Prostate gland (tissue), 2 donors: ENCODE data around the gene CCDC92B. TPM values are rescaled to one million over a fixed set of nuclear protein-coding genes. Genes with fewer than 3 reads are reported as not detected.

Source experiments
- DNase-seq: peaks from one replicate; pipeline ENCODE4 v3.0.0-alpha.2; 2019; ENCODE audit warnings: low spot score
- H3K27ac ChIP-seq, 2 donors: fragments of 200-600 bp; sonication (generic); 2 replicates each; pipeline ENCODE4 v1.5.1; 2017 to 2019
- H3K27me3 ChIP-seq: fragments of 200-600 bp; sonication (generic); replicated peaks from 2 replicates; pipeline ENCODE4 v1.5.1; 2019; ENCODE audit not compliant: insufficient read depth
- H3K36me3 ChIP-seq, 2 donors: fragments of 200-600 bp; sonication (generic); 1 replicate in 1 of 2; 2 replicates in 1 of 2; pipeline versions ENCODE4 v1.5.1 to v1.8.1; 2017 to 2019
- H3K4me1 ChIP-seq: fragments of 200-600 bp; sonication (generic); replicated peaks from 2 replicates; pipeline ENCODE4 v1.5.1; 2019
- H3K4me3 ChIP-seq, 2 donors: fragments of 200-600 bp; sonication (generic); 2 replicates each; pipeline ENCODE4 v1.5.1; 2017 to 2019
- H3K9me3 ChIP-seq: fragments of 200-600 bp; sonication (generic); 2 replicates; pipeline ENCODE4 v1.5.1; 2017
- CTCF ChIP-seq, 4 experiments: fragments of 200-600 bp in 2 of 4; fragments of 450-650 bp in 2 of 4; sonication (generic) in 2 of 4; IDR thresholded peaks; 1 replicate in 3 of 4; 2 replicates in 1 of 4; pipeline ENCODE4 v1.5.1; 2016 to 2019; ENCODE audit warnings: antibody characterized with exemption in 4 of 4, mild to moderate bottlenecking in 2 of 4, moderate library complexity in 2 of 4
- POLR2A ChIP-seq: fragments of 450-650 bp; IDR thresholded peaks from one replicate; pipeline ENCODE4 v1.6.1; 2016; ENCODE audit warnings: antibody characterized with exemption, mild to moderate bottlenecking
- POLR2AphosphoS5 ChIP-seq: sonication (generic); formaldehyde crosslinking; IDR thresholded peaks from one replicate; pipeline ENCODE4 v1.6.1; 2017; ENCODE audit warnings: antibody characterized with exemption
- WGBS: methylation state at CpG from one replicate; pipeline ENCODE4 v1.1.5; 2018; 5-methylcytosine and 5-hydroxymethylcytosine counted together
- intact Hi-C: fragments of 100-400 bp; cut with DNase I; formaldehyde crosslinking; loops from one replicate; pipeline ENCODE4 v1.14.2; 2022
- total RNA-seq, 2 donors: library from RNA; depleted of rRNA; stranded (reverse); fragments of >200 nt; gene quantifications; one replicate each; pipeline ENCODE4 v1.1.0, GENCODE V29; 2016

CCDC92B gene
- total RNA-seq, 2 donors from 2014 or later: 1.9 TPM; not detected in 1

GRCh38 chr17:2704890-2705248, 44.6 kb downstream of the CCDC92B start:
- intact Hi-C loops: loop anchor here (10.0 kb wide), 1 partner anchor 280 kb away; no protein-coding TSS in a partner anchor
- TF ChIP-seq CTCF (IDR thresholded peaks at IDR 0.05) (no peak), POLR2AphosphoS5 (no peak), POLR2A (no peak)
- DNase-seq: no peak
- no peak overlapping the region for H3K27ac ChIP-seq
- no peak overlapping the region for H3K4me3 ChIP-seq
- peaks cover 0 to 24% of the 10 kb centered on the region in 2 donors for H3K36me3 ChIP-seq
- no peaks in the 10 kb centered on the region for H3K9me3 ChIP-seq
- peaks cover 18% of the 10 kb centered on the region for H3K4me1 ChIP-seq
- 73% methylated on average over 4 of the region's 4 CpGs for WGBS
- H3K27me3 ChIP-seq: no peaks in the 10 kb centered on the region

- DNase-seq: no peak
- TF ChIP-seq POLR2AphosphoS5 (no peak), POLR2A (no peak), CTCF (IDR thresholded peaks at IDR 0.05) (no peak)
- no peak overlapping the region for H3K27ac ChIP-seq
- intact Hi-C loops: loop anchor here (10.0 kb wide), 1 partner anchor 279 kb away; no protein-coding TSS in a partner anchor
- peaks cover 13% of the 10 kb centered on the region for H3K4me1 ChIP-seq
- no peak overlapping the region for H3K4me3 ChIP-seq
- 90% methylated on average over 31 of the region's 38 CpGs for WGBS
- H3K27me3 ChIP-seq: no peaks in the 10 kb centered on the region
- no peaks in the 10 kb centered on the region for H3K9me3 ChIP-seq
- H3K36me3 ChIP-seq: peaks cover 0 to 25% of the 10 kb centered on the region in 2 donors
Observed at GRCh38 chr17:2704031-2704889, 45.2 kb downstream of the CCDC92B start.

GRCh38 chr17:2703606-2704005, 45.8 kb downstream of the CCDC92B start:
- DNase-seq: no peak

GRCh38 chr17:2703181-2703580, 46.3 kb downstream of the CCDC92B start:
- no peaks in the 10 kb centered on the region for H3K27me3 ChIP-seq
- DNase-seq: no peak
- no peak overlapping the region for H3K4me3 ChIP-seq
- no peaks in the 10 kb centered on the region for H3K9me3 ChIP-seq
- WGBS: 93% methylated on average over 20 of the region's 20 CpGs
- peaks cover 3% of the 10 kb centered on the region for H3K4me1 ChIP-seq
- TF ChIP-seq CTCF (IDR thresholded peaks at IDR 0.05) (no peak), POLR2AphosphoS5 (no peak), POLR2A (no peak)
- peaks cover 0 to 30% of the 10 kb centered on the region in 2 donors for H3K36me3 ChIP-seq
- intact Hi-C loops: loop anchor here (10.0 kb wide), 1 partner anchor 278 kb away; no protein-coding TSS in a partner anchor
- H3K27ac ChIP-seq: no peak overlapping the region

More at GRCh38 chr17:2703606-2704005, 45.8 kb downstream of the CCDC92B start:
- Histone ChIP-seq H3K27me3 (no peaks in the 10 kb centered on the region), H3K27ac (no peak overlapping the region), H3K9me3 (no peaks in the 10 kb centered on the region), H3K4me3 (no peak overlapping the region), H3K36me3 (peaks cover 0 to 26% of the 10 kb centered on the region in 2 donors), H3K4me1 (peaks cover 7% of the 10 kb centered on the region)
- intact Hi-C loops: loop anchor here (10.0 kb wide), 1 partner anchor 279 kb away; no protein-coding TSS in a partner anchor
- TF ChIP-seq POLR2AphosphoS5 (no peak), CTCF (IDR thresholded peaks at IDR 0.05) (no peak), POLR2A (no peak)
- WGBS: 88% methylated on average over 16 of the region's 16 CpGs
